ENCODE measurements around the gene CEBPE.
A peak's percentile ranks its signal among the peaks of the same experiment; 100 is the strongest.

Gene CEBPE

GRCh38 chr14:23142826-23143225 lies 23.8 kb upstream of the CEBPE start:
- no peak for DNase-seq

DNA sequence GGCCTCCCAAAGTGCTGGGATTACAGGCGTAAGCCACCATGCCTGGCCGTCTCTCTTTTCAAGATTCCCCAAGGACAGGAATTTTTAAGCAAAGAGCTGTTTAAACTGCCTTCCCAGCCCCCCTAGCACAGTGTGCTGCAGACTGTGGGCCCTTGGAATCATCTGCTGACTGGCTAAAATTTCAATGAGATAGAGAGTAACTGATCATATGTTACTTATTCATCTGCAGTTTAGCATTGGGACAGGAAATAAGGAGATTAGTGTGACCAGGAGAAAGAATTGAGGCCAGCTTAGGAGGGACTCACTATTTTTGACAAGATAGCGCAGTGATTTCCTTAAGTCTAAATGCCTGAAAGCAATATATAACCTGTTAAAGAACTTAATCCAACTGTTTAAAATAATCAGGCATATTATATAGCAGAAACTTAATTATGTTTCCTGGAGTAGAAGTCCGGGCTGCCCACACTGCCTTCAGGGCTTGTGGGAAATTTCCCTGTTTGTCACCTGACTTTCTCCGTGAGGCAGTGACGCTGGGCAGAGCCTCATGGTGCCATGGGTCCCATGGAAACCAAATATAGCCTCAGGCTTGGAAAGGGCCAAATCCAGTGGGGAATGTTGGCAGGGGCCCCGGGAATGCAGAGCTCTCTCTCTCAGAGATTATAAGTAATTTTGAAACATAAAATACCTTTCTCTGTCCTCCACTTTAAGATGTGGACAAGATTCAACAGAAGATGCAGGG lies 22.8 kb upstream of the CEBPE start:
- no peak for DNase-seq

DNA sequence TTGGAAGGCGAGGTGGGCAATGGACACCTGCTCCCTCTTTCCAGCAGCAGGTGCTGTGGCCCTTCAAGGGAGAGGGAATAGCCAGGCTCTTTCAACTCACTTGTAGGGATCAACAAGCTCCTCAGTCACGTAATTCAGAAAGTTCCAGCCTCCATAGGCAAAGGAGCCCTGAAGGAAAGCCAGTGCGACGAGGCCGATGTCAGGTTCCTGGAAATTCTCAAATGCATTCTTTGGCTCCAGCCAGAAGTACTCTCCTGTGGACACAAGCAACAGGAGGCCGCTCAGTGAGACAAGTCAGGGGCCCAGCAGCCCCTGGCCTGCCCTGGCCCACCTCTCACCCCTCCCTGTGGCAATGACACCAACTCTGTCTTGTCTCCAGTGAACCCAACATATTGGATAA lies 21.3 kb upstream of the CEBPE start:
- no peak for DNase-seq

- no peak for DNase-seq
Observed at GRCh38 chr14:23139874-23140273, 20.8 kb upstream of the CEBPE start.

- no peak for DNase-seq
Observed at GRCh38 chr14:23137813-23138535, 18.9 kb upstream of the CEBPE start.

- no peak for DNase-seq
Observed at GRCh38 chr14:23137192-23137812, 18.2 kb upstream of the CEBPE start.

- DNase-seq = no peak
Observed at GRCh38 chr14:23136566-23137133, 17.6 kb upstream of the CEBPE start.

DNA sequence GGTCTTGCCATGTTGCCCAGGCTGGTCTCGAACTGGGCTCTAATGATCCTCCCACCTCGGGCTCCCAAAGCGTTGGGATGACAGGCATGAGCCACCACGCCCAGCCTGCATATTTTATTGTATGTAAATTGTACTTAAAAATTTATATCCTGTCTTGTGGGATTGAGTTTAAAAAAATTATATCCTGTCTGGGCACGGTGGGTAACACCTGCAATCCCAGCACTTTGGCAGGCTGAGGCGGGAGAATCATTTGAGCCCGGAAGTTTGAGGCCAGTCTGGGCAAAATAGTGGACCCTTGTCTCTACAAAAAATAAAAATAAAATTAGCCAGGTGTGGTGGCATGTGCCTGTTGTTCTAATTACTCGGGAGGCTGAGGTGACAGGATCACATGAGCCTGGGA lies 13.9 kb upstream of the CEBPE start:
- no peak for DNase-seq

- DNase-seq = no peak
Observed at GRCh38 chr14:23131482-23131881, 12.4 kb upstream of the CEBPE start.

- no peak for DNase-seq
Observed at GRCh38 chr14:23130871-23131270, 11.8 kb upstream of the CEBPE start.

DNA sequence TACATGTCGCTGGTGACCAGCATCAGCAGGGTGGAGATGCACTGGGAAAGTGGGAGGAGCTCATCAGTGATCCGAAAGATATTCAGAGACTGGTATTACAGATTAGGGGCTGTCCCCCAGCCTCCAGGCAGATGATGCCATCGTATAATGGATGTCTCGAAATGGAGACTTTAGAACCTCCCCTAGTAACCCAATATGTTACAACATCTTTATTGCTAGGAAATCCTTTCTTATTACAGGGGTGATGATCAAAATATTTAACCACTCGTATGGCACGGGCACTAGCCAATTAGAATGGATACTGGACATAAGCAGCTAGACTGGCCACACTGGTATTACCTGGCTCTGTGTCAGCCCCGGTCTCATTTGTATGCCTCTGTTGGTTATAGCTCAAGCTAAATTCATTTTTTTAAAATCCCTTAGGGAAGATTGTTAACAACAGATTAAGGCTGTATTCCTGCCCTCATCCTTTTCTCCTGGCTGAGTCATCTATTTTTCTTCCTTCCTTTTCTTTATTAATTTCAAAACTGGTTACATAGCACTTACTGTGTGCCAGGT lies 10.8 kb upstream of the CEBPE start:
- no peak for DNase-seq

- DNase-seq = no peak
Observed at GRCh38 chr14:23128969-23129758, 10.1 kb upstream of the CEBPE start.

DNA sequence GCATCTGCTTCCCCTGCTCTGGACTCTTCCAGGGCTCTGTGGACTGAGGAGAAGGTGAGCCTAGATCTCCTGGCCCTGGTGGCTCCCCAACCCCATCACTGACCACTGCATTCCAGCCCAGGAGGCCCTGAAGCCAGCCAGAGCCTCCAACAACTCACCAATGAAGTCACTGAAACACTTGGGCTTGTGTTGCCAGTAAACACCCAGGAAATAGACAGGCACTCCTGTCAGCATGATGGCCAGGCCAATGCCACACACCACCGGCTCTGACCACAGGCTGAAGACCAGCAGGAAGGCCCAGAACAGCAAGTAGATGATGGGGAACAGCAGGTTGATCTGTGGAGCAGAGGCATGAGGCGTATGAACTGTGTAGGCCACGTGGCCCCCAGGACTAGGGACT lies 8.8 kb upstream of the CEBPE start:
- no peak for DNase-seq

DNA sequence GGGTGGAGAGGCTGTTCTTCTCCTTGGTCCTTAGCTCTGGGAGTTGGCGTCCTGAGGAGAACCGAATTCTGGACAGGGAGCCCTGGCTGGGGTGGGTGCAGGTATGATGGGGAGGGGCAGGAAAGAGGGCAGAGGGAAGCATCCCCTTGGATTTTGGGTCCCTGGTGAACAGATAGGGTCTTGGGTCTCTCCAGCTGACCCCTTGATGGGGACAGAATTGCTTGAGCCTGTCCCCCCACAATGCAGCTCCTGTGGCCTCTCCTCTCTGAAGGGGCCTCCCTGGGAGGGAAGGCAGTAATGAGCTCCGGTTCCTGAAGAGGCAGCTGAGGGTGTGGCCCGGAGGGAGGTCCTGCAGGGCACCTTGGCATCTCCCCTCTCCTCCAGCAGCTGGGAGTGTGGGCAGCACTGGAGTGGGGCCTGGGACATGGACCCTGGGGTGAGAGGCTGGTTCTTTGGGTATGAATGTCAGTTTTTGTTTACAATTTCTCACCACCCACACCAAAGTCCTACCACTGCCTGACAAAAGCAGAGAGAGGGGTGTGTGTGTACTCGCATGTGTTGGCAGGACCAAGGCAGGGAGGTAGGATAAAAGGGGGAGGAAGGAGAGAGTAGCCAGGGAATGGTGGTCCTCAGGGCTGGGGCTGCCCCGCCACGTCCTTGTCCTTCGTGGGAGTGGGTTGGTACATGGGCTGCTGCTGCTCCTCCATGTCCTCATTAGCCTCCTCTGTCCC lies 7.7 kb upstream of the CEBPE start:
- DNase-seq = no peak

DNA sequence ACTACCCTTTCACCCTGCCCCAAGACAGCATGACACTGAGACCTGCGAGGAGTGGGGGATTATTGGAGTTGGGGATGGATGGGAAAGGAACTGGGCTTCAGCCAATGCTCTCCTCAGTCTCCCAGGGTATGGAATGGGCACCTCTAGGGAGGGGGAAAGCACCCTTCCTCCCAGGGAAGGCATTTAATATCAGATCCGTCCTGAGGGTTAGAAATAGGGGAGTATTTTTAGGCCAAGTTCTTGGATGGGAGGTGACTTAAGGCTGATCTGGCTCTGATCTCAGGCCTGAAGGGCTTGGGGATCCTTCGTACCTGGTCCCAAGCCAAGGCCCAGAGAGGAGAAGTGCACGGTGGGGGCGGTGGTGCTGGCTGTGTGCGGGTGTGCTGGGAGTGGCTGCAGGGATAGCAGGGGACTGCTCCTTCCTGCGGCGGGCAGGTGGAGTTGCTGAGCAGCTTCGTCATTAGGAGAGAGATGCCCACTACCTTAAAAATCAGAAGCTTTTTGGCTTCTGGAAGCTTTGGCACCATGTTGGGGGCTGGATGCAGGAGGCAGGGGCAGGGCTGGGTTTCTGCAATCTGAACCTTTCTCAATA lies 7.0 kb upstream of the CEBPE start:
- DNase-seq = no peak

- no peak for DNase-seq
Observed at GRCh38 chr14:23125011-23125410, 6.0 kb upstream of the CEBPE start.

- DNase-seq = no peak
Observed at GRCh38 chr14:23124337-23124954, 5.4 kb upstream of the CEBPE start.

GRCh38 chr14:23123419-23123818 lies 4.4 kb upstream of the CEBPE start:
- DNase-seq = peak; percentile 63 to 64

GRCh38 chr14:23122086-23122485 lies 3.0 kb upstream of the CEBPE start:
- no peak for DNase-seq

DNA sequence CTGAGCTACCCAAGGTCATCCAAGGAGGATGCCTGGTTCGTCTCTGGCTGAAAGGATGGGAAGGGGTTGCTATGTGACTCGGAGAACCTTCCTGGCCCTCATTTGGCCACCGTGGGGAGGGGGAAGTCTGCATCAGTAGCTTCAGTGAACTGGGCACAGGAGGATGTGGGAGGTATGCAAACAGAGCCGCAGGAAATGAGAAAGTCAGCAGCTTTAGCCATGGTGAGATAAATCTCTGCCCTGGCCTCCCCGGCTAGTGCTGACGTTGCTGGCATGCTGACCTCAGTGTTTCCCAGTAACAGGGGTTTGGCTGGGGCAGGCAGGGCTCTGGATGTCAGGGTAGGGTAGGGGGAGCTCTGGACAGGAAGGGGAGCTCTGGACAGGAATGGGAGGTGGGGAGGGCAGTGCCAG lies 2.3 kb upstream of the CEBPE start:
- DNase-seq = peak in 1 of 2 experiments; percentile 29
